ENCODE measurements around the gene EPHB1.

EPHB1 gene

GRCh38 chr3:134840459-134840858, 45.4 kb downstream of the EPHB1 start:
- no peak for TF ChIP-seq CTCF (IDR thresholded peaks at IDR 0.05)

GRCh38 chr3:134846084-134846483, 51.0 kb downstream of the EPHB1 start:
- TF ChIP-seq CTCF (IDR thresholded peaks at IDR 0.05), result no peak

DNA sequence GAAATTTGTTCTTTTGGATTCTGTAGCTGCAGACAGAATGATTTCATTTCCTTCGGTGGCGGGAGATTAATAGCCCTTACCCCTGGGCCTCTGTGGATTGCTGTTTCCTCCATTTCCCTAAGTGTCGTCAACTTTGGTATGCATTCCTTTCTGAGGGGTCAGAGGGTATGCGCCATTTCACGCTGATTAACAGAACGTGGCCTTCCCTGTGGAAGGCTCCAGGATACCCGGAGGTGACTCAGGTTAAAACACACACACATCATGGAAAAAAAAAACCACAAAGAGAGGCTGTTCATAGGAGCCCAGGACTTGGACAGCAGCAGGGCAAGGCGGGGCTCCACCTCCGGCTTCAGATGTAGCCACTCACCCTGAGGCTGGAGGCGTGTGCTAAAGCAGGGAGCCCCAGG, 51.9 kb downstream of the EPHB1 start:
- no peak for TF ChIP-seq CTCF (IDR thresholded peaks at IDR 0.05)

DNA sequence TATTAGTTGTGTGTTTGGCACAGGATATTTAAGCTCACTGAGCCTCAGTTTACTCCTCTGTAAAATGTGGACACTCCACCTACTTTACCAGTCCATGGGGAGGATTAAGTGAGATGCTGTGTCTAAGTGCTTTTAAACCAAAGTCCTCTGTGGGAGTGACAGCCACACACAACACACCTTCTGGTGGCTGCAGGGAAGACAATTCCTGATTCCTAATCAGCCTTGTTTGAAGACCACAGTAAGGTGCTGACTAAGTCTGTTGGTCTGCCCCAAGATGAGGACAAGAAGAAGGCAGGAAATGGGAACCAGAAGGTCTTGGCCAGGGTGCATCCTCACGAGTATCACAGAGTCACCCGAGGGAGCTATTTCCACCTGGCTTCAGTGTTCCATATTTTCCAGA, 52.3 kb downstream of the EPHB1 start:
- TF ChIP-seq CTCF (IDR thresholded peaks at IDR 0.05), result no peak

GRCh38 chr3:134849561-134849960, 54.5 kb downstream of the EPHB1 start:
- no peak for TF ChIP-seq CTCF (IDR thresholded peaks at IDR 0.05)

GRCh38 chr3:134850761-134851160, 55.7 kb downstream of the EPHB1 start:
- TF ChIP-seq CTCF (IDR thresholded peaks at IDR 0.05), result no peak

- TF ChIP-seq CTCF (IDR thresholded peaks at IDR 0.05), result no peak
Measured at GRCh38 chr3:134852132-134852531, 57.1 kb downstream of the EPHB1 start.

DNA sequence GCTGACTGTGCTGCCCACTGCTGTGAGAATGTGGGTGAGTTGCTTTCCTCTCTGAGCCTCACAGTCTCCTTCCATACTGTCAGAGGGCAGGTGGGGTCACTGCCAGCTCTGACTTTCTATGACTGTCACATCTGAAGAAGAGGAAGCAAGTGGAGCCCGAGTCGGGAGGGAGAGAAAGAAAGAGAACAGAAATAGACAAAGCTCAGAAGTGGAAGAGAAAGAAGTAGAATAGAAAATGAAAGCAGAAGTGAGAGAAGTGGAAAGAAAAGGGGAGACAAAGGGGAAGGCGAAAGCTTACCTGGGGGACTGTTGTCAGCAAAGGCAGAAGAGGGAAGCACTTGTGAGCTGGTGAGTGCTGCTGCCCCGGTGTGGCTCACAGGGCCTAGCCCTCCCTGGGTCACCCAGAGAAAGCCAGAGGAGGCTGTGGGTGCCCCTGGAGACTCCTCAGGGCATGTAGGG, 57.9 kb downstream of the EPHB1 start:
- TF ChIP-seq CTCF (IDR thresholded peaks at IDR 0.05), result no peak
